ENCODE measurements around the gene AMBRA1. TPM values are rescaled to one million over a fixed set of nuclear protein-coding genes. Genes with fewer than 3 reads are reported as not detected.
A peak's percentile ranks its signal among the peaks of the same experiment; 100 is the strongest.

AMBRA1 gene
- total RNA-seq, 2 experiments from 2014 or later = 24.6 to 30.7 TPM

DNA sequence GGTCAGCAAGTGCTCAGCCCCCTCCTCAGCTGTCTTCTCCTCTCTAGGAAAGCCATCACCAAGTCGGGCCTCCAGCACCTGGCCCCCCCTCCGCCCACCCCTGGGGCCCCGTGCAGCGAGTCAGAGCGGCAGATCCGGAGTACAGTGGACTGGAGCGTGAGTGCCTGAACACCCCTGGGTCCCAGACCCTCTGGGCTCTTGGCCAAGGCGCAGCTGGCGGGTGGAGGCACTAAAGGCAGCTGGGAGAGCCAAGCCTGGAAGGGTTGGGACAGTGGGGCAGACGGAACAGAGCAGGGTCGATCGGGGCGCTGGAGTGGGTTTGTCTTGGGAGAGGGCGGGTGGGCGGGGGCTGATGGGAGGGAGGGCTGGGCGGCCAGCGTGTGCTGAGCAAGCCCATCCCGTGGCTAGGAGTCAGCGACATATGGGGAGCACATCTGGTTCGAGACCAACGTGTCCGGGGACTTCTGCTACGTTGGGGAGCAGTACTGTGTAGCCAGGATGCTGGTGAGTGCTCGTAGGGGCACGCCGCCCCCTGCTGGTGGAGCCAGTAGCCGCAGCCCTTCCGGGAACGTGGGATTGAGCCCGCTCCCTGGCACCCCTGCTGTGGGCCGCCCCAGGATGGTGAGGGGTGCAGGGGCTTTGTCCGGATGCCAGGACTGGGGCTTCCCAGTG, 226.4 kb downstream of the AMBRA1 start:
- peaks cover 8% of the 10 kb centered on the region; the same call in 1 of the 2 replicates for H4K20me1 ChIP-seq (ENCODE audit: insufficient read depth, low read length)
- TF ChIP-seq CTCF (conservative IDR thresholded peaks at IDR 0.05; ENCODE audit: low read length) = peak; percentile 77
- no peak for TF ChIP-seq EZH2phosphoT487 (IDR thresholded peaks at IDR 0.05; ENCODE audit: borderline replicate concordance, low read depth, low read length)
- POLR2A ChIA-PET = interaction anchor here (0.8 kb wide), 1 partner anchor 19 kb away, joined by 4 read pairs; no protein-coding TSS in a partner anchor
- CTCF ChIA-PET (ENCODE audit: unreplicated experiment) = interaction anchor here (2.0 kb wide), 1 partner anchor 19 kb away, joined by 5 read pairs; no protein-coding TSS in a partner anchor
- no peak overlapping the region for H3K4me3 ChIP-seq (ENCODE audit: low read depth, low read length, poor library complexity, severe bottlenecking)
- H3K9me2 ChIP-seq (ENCODE audit: insufficient read depth, low read length) = no peaks in the 10 kb centered on the region
- H3K4me2 ChIP-seq (ENCODE audit: low read length) = no peak overlapping the region; the same call in 1 of the 2 replicates
- no peaks in the 10 kb centered on the region for H3K9me3 ChIP-seq (ENCODE audit: low read length)
- H3K79me2 ChIP-seq (ENCODE audit: insufficient read depth, low read depth, low read length) = peaks cover 9% of the 10 kb centered on the region
- peak; percentile 69 for DNase-seq (ENCODE audit: low spot score)
- peaks cover 14% of the 10 kb centered on the region for H3K4me1 ChIP-seq (ENCODE audit: insufficient read depth, low read length, poor library complexity, severe bottlenecking)
- no peak overlapping the region for H3K27ac ChIP-seq (ENCODE audit: low read depth, low read length, poor library complexity, severe bottlenecking)
- BruUV-seq (replicated peaks) = no TSS peak
- intact Hi-C loops (cut with micrococcal nuclease; ENCODE audit: unreplicated experiment) = loop anchor here (1.0 kb wide), 2 partner anchors 15 to 20 kb away; partner anchors contain the start of gene DGKZ
- no peak overlapping the region for H2AFZ ChIP-seq (ENCODE audit: low read length)
- peaks cover 61% of the 10 kb centered on the region for H3K36me3 ChIP-seq (ENCODE audit: insufficient read depth, low read length)

DNA sequence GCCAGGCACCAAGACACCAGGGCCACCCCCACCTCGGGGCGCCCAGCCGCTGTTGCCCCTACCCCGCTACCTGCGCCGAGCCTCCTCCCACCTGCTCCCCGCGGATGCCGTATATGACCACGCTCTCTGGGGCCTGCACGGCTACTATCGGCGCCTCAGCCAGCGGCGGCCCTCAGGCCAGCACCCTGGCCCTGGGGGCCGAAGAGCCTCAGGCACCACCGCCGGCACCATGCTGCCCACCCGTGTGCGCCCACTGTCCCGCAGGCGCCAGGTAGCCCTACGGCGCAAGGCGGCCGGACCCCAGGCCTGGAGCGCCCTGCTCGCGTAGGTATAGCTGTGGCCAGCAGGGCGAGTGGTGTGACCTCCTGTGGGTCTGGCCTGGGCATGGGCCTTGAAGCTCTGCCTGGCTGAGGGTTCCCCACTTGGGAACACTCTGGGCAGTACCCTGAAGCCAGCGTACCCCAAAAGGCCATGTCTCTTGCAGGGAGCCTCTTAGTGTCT, 227.1 kb downstream of the AMBRA1 start:
- ChIA-PET POLR2A (interaction anchor here (0.8 kb wide), 1 partner anchor 18 kb away, joined by 4 read pairs; no protein-coding TSS in a partner anchor), CTCF (ENCODE audit: unreplicated experiment) (no interaction called here)
- Histone ChIP-seq H3K36me3 (ENCODE audit: insufficient read depth, low read length) (peaks cover 56% of the 10 kb centered on the region), H3K9me2 (ENCODE audit: insufficient read depth, low read length) (no peaks in the 10 kb centered on the region), H3K27ac (ENCODE audit: low read depth, low read length, poor library complexity, severe bottlenecking) (no peak overlapping the region), H3K4me1 (ENCODE audit: insufficient read depth, low read length, poor library complexity, severe bottlenecking) (peaks cover 17% of the 10 kb centered on the region), H3K4me2 (ENCODE audit: low read length) (no peak overlapping the region), H3K4me3 (ENCODE audit: low read depth, low read length, poor library complexity, severe bottlenecking) (no peak overlapping the region), H3K79me2 (ENCODE audit: insufficient read depth, low read depth, low read length) (peaks cover 16% of the 10 kb centered on the region), H3K9me3 (ENCODE audit: low read length) (no peaks in the 10 kb centered on the region), H2AFZ (ENCODE audit: low read length) (no peak overlapping the region), H4K20me1 (ENCODE audit: insufficient read depth, low read length) (peaks cover 8% of the 10 kb centered on the region; the same call in 1 of the 2 replicates)
- BruUV-seq (replicated peaks) = no TSS peak
- intact Hi-C loops (cut with micrococcal nuclease; ENCODE audit: unreplicated experiment) = loop anchor here (1.0 kb wide), 2 partner anchors 14 to 19 kb away; partner anchors contain the start of gene DGKZ
- no peak for TF ChIP-seq EZH2phosphoT487 (IDR thresholded peaks at IDR 0.05; ENCODE audit: borderline replicate concordance, low read depth, low read length)
- no peak for TF ChIP-seq CTCF (conservative IDR thresholded peaks at IDR 0.05; ENCODE audit: low read length)
- DNase-seq (ENCODE audit: low spot score) = no peak

DNA sequence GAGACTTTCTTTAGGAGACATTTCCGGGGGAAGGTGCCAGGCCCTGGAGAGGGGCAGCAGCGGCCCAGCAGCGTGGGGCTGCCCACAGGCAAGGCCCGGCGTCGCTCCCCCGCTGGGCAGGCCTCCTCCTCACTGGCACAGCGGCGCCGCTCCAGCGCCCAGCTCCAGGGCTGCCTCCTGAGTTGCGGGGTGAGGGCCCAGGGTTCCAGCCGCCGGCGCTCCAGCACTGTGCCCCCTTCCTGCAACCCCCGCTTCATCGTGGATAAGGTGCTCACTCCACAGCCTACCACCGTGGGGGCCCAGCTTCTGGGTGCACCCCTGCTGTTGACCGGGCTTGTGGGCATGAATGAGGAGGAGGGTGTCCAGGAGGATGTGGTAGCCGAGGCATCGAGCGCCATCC, 227.6 kb downstream of the AMBRA1 start:
- Histone ChIP-seq H3K4me2 (ENCODE audit: low read length) (no peak overlapping the region), H3K4me3 (ENCODE audit: low read depth, low read length, poor library complexity, severe bottlenecking) (no peak overlapping the region), H4K20me1 (ENCODE audit: insufficient read depth, low read length) (peaks cover 8% of the 10 kb centered on the region; the same call in 1 of the 2 replicates), H3K27ac (ENCODE audit: low read depth, low read length, poor library complexity, severe bottlenecking) (no peak overlapping the region), H3K9me2 (ENCODE audit: insufficient read depth, low read length) (no peaks in the 10 kb centered on the region), H3K36me3 (ENCODE audit: insufficient read depth, low read length) (peaks cover 52% of the 10 kb centered on the region), H2AFZ (ENCODE audit: low read length) (no peak overlapping the region), H3K9me3 (ENCODE audit: low read length) (no peaks in the 10 kb centered on the region), H3K79me2 (ENCODE audit: insufficient read depth, low read depth, low read length) (peaks cover 19% of the 10 kb centered on the region), H3K4me1 (ENCODE audit: insufficient read depth, low read length, poor library complexity, severe bottlenecking) (peaks cover 18% of the 10 kb centered on the region)
- no peak for DNase-seq (ENCODE audit: low spot score)
- ChIA-PET CTCF (ENCODE audit: unreplicated experiment) (no interaction called here), POLR2A (interaction anchor here (0.8 kb wide), 1 partner anchor 18 kb away, joined by 4 read pairs; no protein-coding TSS in a partner anchor)
- intact Hi-C loops (cut with micrococcal nuclease; ENCODE audit: unreplicated experiment) = no loop called here
- TF ChIP-seq CTCF (conservative IDR thresholded peaks at IDR 0.05; ENCODE audit: low read length) (no peak), EZH2phosphoT487 (IDR thresholded peaks at IDR 0.05; ENCODE audit: borderline replicate concordance, low read depth, low read length) (no peak)
- no TSS peak for BruUV-seq (replicated peaks)
